SJCRH30 (cell line): ENCODE measurements around the gene PISD. TPM values are rescaled to one million over a fixed set of nuclear protein-coding genes. Genes with fewer than 3 reads are reported as not detected.
"Not testable (repeated sequence)": the region's sequence is repeated elsewhere in the genome, so short reads cannot be mapped to it uniquely, and the experiment has no call there.

ENCODE experiments used
- DNase-seq, 2 experiments: peaks; one replicate each; pipeline ENCODE4 v3.0.0-alpha.2; 2015 to 2020
- H3K27ac ChIP-seq: fragments of 250-450 bp; sonication (Bioruptor Pico); 2 replicates; pipeline ENCODE4 v1.5.1; 2020; ENCODE audit warnings: mild to moderate bottlenecking, moderate library complexity
- H3K27me3 ChIP-seq: fragments of 250-450 bp; sonication (Bioruptor Pico); 2 replicates; pipeline ENCODE4 v1.5.1; 2020; ENCODE audit warnings: mild to moderate bottlenecking, moderate library complexity
- H3K36me3 ChIP-seq: fragments of 250-450 bp; sonication (Bioruptor Pico); 2 replicates; pipeline ENCODE4 v1.5.1; 2020; ENCODE audit warnings: mild to moderate bottlenecking, moderate library complexity
- H3K4me1 ChIP-seq: fragments of 250-450 bp; sonication (Bioruptor Pico); 2 replicates; pipeline ENCODE4 v1.5.1; 2020; ENCODE audit warnings: mild to moderate bottlenecking, moderate library complexity
- H3K4me3 ChIP-seq: fragments of 250-450 bp; sonication (Bioruptor Pico); 2 replicates; pipeline ENCODE4 v1.5.1; 2020; ENCODE audit warnings: mild to moderate bottlenecking, moderate library complexity
- H3K9me3 ChIP-seq: fragments of 250-450 bp; sonication (Bioruptor Pico); replicated peaks from 2 replicates; pipeline ENCODE4 v1.5.1; 2020; ENCODE audit warnings: mild to moderate bottlenecking, moderate library complexity
- total RNA-seq: library from RNA; depleted of rRNA; stranded (reverse); fragments of >200 nt; shearing (Covaris generic); gene quantifications from 2 replicates; pipeline ENCODE4 v1.2.3, GENCODE V29; 2014; rRNA removed

PISD gene
- total RNA-seq, result 18.6 and 20.1 TPM in 2 replicates

DNA sequence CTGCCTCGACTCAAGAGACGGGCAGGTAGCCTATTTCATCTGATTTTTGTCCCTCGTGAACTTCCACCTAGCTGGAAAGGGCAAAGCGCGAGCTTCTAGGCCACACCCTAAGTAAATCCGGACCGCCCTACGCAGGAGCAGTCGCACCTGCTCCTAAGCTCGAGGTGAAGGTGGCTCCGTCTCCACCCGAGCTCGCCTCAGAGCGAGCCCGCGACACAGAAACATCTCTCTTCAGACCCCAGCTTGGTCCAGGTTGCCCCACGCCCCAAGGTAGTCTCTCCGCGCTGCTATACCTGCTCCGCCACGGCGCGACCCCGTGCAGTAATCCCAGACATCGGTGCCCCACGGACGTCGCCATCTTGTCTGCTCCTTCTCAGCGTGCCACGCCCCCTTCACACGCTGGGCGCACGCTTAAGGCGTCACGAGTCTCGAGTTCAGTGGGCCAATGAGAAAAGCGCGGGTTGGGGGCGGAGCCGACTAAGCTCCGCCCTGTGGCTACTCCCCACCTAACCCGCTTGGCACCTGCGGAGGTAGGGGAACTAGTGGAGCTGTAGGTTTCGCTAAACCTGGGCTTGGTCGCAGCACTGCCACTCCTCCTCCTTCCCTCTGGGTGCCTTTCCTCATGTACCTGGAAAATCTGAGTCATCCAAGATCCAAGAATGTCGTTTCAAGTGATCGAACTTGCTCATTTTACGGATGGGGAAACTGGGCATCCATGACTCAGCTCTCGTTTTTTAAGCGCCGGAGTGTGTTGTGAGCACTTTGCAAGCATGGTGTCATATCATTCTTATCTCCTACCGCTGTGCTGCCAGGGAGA, at the start of gene PISD:
PISD (minus strand) TSS at position 365 of the 817 bp plus-strand sequence; CDS start at position 358, 7 bp downstream.
- H3K9me3 ChIP-seq, result no peaks in the 10 kb centered on the region
- peak within 1 kb of the TSS; percentile 41; the same call in 1 of the 2 replicates for H3K27ac ChIP-seq
- H3K4me3 ChIP-seq, result peak within 1 kb of the TSS; percentile 81
- H3K36me3 ChIP-seq, result no peaks in the 10 kb centered on the region
- DNase-seq, result peak; percentile 92 to 96
- H3K4me1 ChIP-seq, result peaks cover 5% of the 10 kb centered on the region; the same call in 1 of the 2 replicates
- no peaks in the 10 kb centered on the region for H3K27me3 ChIP-seq

DNA sequence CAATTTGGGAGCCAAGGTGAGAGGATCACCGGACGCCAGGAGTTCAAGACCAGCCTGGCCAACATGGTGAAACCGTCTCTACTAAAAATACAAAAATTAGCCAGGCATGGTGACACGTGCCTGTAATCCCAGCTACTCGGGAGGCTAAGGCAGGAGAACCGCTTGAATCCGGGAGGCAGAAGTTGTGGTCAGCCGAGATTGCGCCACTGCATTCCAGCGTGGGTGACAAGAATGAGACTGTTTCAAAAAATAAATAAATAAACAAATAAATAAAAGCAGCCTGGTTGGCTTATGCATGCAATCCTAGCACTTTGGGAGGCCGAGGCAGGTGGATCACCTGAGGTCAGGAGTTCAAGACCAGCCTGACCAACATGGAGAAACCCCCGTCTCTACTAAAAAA, 49.2 kb upstream of the PISD start:
- H3K27ac ChIP-seq, H3K9me3 ChIP-seq, H3K4me3 ChIP-seq, H3K4me1 ChIP-seq, DNase-seq, H3K27me3 ChIP-seq: not testable (repeated sequence)
- H3K36me3 ChIP-seq, result peaks cover 35% of the 10 kb centered on the region

DNA sequence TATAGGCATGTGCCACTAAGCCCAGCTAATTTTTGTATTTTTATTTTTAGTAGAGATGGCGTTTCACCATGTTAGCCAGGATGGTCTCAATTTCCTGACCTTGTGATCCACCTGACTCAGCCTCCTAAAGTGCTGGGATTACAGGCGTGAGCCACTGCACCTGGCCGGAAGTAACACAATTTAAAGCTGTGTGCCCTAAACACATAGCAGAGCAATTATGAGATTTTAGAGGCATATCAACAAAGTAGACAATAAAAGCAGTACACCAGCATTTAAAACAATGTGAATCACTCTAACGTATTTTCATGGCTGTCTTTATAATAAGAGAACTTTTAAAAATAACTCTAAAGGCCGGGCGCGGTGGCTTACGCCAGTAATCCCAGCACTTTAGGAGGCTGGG, 45.5 kb upstream of the PISD start:
- H3K9me3 ChIP-seq, result no peaks in the 10 kb centered on the region

DNA sequence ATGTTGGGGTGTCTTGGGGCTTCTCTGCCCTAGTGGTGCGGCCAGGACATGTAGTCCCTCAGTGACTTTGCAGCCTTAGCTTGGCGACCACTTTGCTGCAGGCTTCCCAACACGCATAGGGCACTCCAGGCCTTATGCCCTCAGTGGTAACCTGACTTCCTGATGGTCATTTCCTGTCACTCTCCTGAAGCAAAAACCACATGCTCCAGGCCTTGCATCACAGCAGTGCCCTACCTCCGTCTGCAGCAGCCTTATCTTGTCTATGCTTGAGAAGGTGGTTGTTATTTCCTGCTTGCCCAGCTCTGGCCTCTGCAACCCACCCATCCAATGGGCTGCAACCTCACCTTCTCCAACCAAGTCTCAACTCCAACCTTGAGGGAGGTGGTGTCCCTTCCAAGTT, 33.4 kb upstream of the PISD start:
- peaks cover 26% of the 10 kb centered on the region for H3K36me3 ChIP-seq
- H3K9me3 ChIP-seq, result no peaks in the 10 kb centered on the region
- no peak overlapping the region for H3K4me3 ChIP-seq
- no peak overlapping the region for H3K27ac ChIP-seq
- H3K4me1 ChIP-seq, result no peaks in the 10 kb centered on the region
- DNase-seq, result no peak
- H3K27me3 ChIP-seq, result no peaks in the 10 kb centered on the region

More for the DNA sequence above, 45.5 kb upstream of the PISD start:
- DNase-seq, result no peak
- H3K27me3 ChIP-seq, result no peaks in the 10 kb centered on the region
- H3K4me1 ChIP-seq, result no peaks in the 10 kb centered on the region
- no peak overlapping the region for H3K27ac ChIP-seq
- peaks cover 19% of the 10 kb centered on the region for H3K36me3 ChIP-seq
- H3K4me3 ChIP-seq, result no peak overlapping the region

DNA sequence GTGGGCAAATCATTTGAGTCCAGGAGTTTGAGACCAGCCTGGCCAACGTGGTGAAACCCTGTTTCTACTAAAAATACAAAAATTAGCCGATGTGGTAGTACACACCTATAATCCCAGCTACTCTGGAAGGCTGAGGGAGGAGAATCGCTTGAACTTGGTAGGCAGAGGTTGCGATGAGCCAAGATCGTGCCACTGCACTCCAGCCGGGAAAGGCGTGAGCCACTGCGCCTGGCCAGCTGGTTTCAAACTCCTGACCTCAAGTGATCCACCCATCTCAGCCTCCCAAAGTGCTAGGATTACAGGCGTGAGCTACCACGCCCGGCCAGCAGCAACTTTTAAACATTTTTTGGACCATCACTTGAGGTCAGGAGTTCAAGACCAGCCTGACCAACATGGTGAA, 32.0 kb upstream of the PISD start:
- not testable (repeated sequence) for H3K4me1 ChIP-seq, H3K9me3 ChIP-seq, H3K27ac ChIP-seq, DNase-seq, H3K4me3 ChIP-seq, H3K27me3 ChIP-seq
- H3K36me3 ChIP-seq, result peaks cover 17% of the 10 kb centered on the region

DNA sequence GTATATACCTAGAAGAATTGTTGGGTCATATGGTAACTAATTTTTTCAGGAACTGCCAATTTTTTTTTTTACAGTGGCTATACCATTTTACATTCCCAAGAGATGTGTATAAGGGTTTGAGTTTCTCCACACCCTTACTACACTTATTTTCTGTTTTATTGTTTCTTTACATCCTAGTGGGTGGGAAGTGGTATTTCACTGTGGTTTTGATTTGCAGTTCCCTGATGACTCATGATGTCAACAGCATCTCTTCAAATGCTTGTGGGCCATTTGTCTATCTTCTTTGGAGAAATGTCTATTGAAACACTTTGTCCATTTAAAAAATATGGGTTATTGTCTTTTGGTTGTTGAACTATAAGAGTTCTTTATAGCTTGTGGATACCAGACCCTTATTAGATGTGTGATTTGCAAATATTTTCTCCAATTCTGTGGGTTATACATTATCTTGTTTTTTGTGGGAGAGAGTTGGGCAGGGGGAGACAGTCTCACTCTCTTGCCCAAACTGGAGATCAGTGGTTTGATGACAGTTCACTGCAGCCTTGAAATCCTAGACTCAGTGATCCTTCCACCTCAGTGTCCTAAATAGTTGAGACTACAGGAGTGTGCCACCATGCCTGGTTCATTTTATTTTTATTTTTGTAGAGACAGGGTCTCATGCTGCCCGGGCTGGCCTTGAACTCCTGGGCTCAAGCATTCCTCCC, 30.3 kb upstream of the PISD start:
- H3K36me3 ChIP-seq, result peaks cover 13% of the 10 kb centered on the region
- no peaks in the 10 kb centered on the region for H3K27me3 ChIP-seq
- no peak for DNase-seq
- H3K27ac ChIP-seq, result no peak overlapping the region
- H3K4me1 ChIP-seq, result no peaks in the 10 kb centered on the region
- H3K9me3 ChIP-seq, result no peaks in the 10 kb centered on the region
- H3K4me3 ChIP-seq, result no peak overlapping the region

DNA sequence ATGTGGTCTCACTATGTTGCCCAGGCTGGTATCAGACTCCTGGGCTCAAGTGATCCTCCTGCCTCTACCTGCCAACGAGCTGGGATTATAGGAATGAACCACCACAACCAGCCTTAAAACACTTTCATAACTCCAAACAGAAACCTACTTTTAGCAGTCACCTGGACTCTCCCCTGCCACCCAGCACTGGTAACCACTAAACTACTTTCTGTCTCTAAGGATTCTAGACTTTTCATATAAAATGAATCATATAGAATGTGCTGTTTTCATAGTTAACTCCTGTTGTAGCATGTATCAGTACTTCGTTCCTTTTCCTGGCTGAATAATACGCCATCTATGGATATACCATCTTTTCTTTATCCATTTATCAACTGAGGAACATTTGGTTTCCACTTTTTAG, 29.4 kb upstream of the PISD start:
- Histone ChIP-seq H3K4me1 (no peaks in the 10 kb centered on the region), H3K27me3 (no peaks in the 10 kb centered on the region), H3K36me3 (peaks cover 15% of the 10 kb centered on the region), H3K9me3 (no peaks in the 10 kb centered on the region), H3K4me3 (no peak overlapping the region), H3K27ac (no peak overlapping the region)
- DNase-seq, result no peak

DNA sequence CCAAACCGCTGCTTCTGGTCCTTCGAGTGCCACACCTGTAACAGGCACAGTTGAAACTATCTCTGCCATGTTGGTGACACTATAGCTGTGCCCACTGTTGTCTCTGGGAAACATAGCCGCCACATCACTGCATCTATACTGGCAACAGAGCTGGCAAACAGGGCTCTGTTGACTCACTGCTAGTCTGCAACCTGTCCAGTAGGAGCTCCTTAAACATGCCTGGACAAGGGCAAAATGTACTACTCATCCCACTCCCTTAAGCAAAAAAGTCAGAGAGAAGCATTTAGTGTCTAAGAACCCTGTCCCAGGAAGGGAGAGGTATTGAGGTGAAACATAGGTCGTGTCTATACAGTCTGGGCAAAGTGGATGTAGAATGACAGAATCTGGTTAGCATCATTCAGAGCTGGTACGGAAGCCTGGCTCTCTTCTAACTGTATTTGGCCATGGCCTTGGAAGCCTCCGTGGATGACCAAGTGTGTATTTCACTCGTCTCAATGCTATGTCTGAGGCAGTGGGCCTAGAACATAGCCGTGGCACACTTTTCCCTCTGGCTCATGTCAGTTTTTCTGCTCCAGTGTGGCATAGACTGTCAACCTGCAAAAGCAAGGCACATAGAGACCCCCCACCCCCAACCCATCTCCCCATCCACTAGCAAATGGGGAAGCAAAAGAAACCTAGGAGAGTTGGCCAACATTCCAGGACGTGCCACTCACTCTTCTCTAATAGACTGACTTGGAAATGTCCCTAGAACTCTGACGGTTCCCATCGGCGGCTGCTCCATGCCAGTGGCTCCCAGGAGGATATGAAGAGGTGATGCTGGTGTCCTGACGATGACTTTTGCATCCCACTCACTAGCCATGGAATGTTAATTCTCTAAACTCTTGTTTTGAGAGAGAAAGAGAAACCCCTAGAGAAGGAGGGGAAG, 21.4 kb upstream of the PISD start:
- H3K27me3 ChIP-seq, result no peaks in the 10 kb centered on the region
- peaks cover 10% of the 10 kb centered on the region for H3K36me3 ChIP-seq
- H3K4me3 ChIP-seq, result no peak overlapping the region
- H3K27ac ChIP-seq, result no peak overlapping the region
- no peaks in the 10 kb centered on the region for H3K9me3 ChIP-seq
- peaks cover 34% of the 10 kb centered on the region for H3K4me1 ChIP-seq
- DNase-seq, result no peak

DNA sequence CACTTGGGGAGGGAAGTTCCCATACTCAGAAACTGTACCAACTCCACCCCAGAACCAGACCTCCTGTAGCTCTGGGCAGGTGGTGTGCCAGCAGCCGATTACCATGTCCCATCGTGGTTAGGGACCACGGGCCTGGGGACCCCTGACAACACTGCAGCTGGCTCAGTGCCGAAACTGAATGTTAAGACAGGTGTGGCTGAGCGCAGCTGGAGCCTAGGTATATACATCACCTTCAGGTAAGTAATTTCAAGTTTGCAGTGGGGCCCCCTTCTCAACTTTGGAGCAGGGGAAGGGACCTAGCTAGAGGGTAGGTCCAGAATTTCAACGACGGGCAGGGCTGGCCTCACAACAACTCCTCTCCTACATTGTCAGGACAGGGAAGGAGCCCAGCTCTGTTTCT, 20.7 kb upstream of the PISD start:
- Histone ChIP-seq H3K27me3 (no peaks in the 10 kb centered on the region), H3K27ac (peak overlapping the region; percentile 91; the same call in 1 of the 2 replicates), H3K4me3 (no peak overlapping the region), H3K36me3 (peaks cover 10% of the 10 kb centered on the region), H3K4me1 (peaks cover 34% of the 10 kb centered on the region), H3K9me3 (no peaks in the 10 kb centered on the region)
- no peak for DNase-seq

DNA sequence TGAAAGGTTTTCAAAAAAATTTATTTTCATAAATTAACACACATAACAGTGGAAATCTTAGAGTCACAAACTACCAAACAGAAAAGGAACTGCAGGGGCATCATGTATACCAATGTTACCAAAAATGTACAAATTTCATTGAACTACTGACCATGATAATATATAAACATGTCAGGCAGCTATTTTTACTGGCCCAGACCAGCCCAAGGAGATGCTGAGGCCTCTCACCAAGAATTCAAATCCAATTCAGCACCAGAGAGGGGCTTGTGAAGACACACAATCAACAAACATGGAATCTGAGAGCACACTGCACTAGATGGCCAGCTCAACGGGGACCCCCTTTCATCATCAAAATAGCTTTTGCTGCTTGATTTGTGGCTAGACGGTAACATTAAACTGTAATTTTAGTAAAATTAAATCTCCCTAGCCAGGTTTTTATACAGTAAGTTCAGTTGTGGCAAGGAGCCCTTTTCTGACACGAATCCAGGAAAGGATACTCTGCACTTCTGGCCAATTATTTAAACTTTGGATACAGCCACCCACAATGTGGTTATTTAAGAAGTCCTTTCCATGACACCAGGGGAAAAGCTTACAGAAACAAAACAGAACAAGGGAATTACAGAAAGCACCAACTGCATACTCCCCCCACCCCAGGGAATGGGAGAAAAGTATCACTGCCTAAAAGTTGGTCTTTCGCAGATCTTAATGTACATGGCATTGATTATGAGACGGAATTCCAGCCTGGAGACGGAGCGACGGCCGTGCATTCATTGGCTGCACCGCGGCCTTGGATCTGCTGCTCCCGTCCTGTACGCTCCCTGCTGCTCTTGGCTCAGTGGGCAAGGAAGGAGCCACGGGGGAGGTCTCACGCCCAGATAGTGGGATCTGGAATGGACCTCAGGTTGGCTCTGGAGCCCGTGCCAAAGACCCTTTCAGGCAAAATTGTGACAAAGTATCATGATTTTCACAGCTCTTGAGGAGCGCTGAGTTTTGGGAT, 19.6 kb upstream of the PISD start:
- peak overlapping the region; percentile 20; the same call in 1 of the 2 replicates for H3K4me3 ChIP-seq
- H3K36me3 ChIP-seq, result peaks cover 7% of the 10 kb centered on the region
- peaks cover 34% of the 10 kb centered on the region for H3K4me1 ChIP-seq
- no peaks in the 10 kb centered on the region for H3K27me3 ChIP-seq
- peak; percentile 50 to 69 for DNase-seq
- H3K9me3 ChIP-seq, result no peaks in the 10 kb centered on the region
- peak overlapping the region; percentile 91 for H3K27ac ChIP-seq

DNA sequence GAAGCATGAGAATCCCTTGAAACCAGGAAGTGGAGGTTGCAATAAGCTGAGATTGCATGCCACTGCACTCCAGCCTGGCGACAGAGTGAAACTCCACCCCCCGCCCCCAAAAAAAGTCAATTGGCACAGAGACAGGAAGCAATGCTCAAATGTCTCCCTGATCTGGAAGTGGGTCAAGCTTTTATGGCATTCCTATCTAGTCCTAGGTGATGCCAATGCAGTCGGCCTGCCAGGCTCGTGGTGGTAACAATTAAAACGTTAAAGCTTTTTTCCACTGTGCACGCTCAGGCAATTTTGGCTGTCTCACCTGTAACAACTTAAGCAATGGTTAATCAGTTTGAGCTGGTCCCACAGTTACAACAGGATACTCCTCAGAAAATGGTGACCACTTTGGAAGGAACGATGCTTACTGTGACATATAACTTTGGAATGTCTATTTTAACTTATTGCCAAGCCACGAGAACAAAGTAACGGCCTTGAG, 18.9 kb upstream of the PISD start:
- DNase-seq, result peak; percentile 29 to 40
- H3K4me3 ChIP-seq, result no peak overlapping the region; the same call in 1 of the 2 replicates
- no peaks in the 10 kb centered on the region for H3K9me3 ChIP-seq
- peak overlapping the region; percentile 91 for H3K27ac ChIP-seq
- peaks cover 34% of the 10 kb centered on the region for H3K4me1 ChIP-seq
- peaks cover 7% of the 10 kb centered on the region for H3K36me3 ChIP-seq
- no peaks in the 10 kb centered on the region for H3K27me3 ChIP-seq

DNA sequence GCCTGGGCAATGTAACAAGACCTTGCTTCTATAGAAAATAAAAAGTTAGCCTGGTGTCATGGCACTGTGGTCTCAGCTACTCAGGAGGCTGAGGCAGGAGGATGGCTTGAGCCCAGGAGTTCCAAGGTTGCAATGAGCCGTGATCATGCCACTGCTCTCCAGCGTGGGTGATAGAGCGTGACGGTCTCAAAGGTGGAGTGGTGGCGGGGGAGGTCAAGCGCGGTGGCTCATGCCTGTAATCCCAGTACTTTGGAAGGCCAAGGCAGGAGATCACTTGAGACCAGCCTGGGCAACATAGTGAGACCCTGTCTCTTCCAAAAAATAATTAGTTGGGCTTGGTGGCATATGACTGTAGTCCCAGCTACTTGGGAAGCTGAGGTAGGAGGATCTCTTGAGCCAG, 16.7 kb upstream of the PISD start:
- H3K9me3 ChIP-seq, result no peaks in the 10 kb centered on the region
- no peaks in the 10 kb centered on the region for H3K36me3 ChIP-seq
- peaks cover 34% of the 10 kb centered on the region for H3K4me1 ChIP-seq
- DNase-seq, result no peak
- H3K27me3 ChIP-seq, result no peaks in the 10 kb centered on the region
- H3K4me3 ChIP-seq, result no peak overlapping the region
- peak overlapping the region; percentile 91 for H3K27ac ChIP-seq

DNA sequence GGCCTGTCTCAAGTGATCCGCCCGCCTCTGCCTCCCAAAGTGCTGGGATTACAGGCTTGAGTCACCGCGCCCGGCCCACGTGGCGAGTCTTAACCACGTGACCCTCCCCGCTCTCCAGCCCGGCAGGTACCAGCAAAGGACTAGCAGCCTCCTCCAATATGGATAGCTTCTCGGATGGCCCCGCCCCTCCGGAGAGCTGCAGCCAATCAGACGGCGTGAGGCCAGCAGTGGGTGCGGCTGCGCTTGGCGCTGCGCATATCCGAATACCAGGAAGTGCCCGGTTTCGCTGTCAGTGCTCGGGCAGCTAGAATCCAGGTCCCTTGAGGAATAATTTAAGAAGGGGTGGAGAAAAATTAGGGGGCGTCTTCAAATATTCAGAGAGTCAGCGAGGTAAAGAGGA, 14.7 kb upstream of the PISD start:
- Histone ChIP-seq H3K4me3 (no peak overlapping the region), H3K27ac (no peak overlapping the region)
- no peak for DNase-seq

More for the DNA sequence above, 14.7 kb upstream of the PISD start:
- H3K9me3 ChIP-seq, result no peaks in the 10 kb centered on the region
- H3K36me3 ChIP-seq, result no peaks in the 10 kb centered on the region
- peaks cover 23% of the 10 kb centered on the region for H3K4me1 ChIP-seq
- H3K27me3 ChIP-seq, result no peaks in the 10 kb centered on the region
